SK-N-SH (cell line): ENCODE data around the gene FYN.

Experiments
- FOXM1 ChIP-seq: IDR thresholded peaks from 2 replicates; pipeline ENCODE4 v1.4.0; 2012; ENCODE audit warnings: low read depth, mild to moderate bottlenecking
- YY1 ChIP-seq: IDR thresholded peaks from 2 replicates; pipeline ENCODE4 v1.4.0; 2012; ENCODE audit warnings: low read depth, mild to moderate bottlenecking

DNA sequence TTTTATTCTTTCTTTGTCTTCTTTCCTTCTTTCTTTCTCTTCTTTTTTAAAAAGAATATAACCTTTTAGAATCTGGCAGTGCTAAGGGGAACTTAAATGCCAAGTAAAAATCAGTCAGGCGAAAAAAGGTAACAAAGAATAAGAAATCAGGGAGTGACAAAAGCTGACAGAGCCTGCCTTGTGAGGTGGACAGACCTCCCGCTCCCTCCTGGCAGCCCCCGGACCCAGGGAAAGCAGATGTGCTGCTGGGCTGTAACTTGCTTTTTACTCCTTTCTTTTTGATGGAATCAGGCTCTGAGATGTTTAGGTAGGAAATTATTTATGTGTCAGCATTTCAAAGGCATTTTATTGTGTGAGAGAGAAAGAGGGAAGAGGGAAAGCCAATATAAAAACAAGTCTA lies 172.1 kb downstream of the FYN start:
- no peak for TF ChIP-seq YY1
- TF ChIP-seq FOXM1 = no peak
